ENCODE measurements around the gene HERC2. TPM values are rescaled to one million over a fixed set of nuclear protein-coding genes. Genes with fewer than 3 reads are reported as not detected.

The HERC2 gene
- total and polyA plus RNA-seq, 9 of the 15 experiments (the other 6 are each of a cell fraction or from before 2014, with no cell fraction given), result 10.6 to 84.0 (median 42.6) TPM

DNA sequence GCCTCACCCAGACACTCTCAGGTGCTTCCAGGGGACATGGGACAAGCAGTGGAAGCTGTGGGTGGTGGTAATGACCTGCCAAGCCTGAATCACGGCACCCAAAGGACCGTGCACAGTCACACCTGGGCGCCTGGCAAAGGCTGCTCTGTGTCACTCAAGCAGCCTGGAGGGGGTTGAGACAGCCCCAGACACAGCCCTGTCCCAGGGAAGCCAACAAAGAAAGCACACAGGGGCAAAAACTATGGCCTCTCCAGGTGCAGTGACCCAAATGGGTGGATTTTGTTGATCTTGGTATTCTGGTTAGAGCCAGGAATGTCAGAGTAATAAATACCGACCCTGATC is 207.9 kb downstream of the HERC2 start:
- POLR2A ChIA-PET, result interaction anchor here (1.6 kb wide), 1 partner anchor 11 kb away, joined by 4 read pairs; no protein-coding TSS in a partner anchor

More for the DNA sequence above, 207.9 kb downstream of the HERC2 start:
- CTCF ChIA-PET (ENCODE audit: low intra/inter-chr PET ratio), result no interaction called here
- H3K27ac ChIP-seq (ENCODE audit: extremely low read depth, low read depth, low read length), result no peak overlapping the region
- no peak overlapping the region for H3K4me3 ChIP-seq
- H3K27me3 ChIP-seq (ENCODE audit: control insufficient read depth in 2 of 2, insufficient read depth in 2 of 2, low read length in 2 of 2), result no peaks in the 10 kb centered on the region
- in situ Hi-C loops (cut with MboI) (no loop called here), intact Hi-C loops (cut with micrococcal nuclease) (no loop called here)
- peaks cover 77% of the 10 kb centered on the region; the same call in 2 of the 3 replicates for H3K36me3 ChIP-seq (ENCODE audit: control insufficient read depth, insufficient read depth, low read length)
- FAIRE-seq, result no peak
- no peak overlapping the region for H2AFZ ChIP-seq (ENCODE audit: low read depth, low read length)
- H3K4me2 ChIP-seq (ENCODE audit: insufficient read depth, low read length), result no peak overlapping the region
- no peak for ATAC-seq
- no peaks in the 10 kb centered on the region for H3K9me3 ChIP-seq (replicated peaks; ENCODE audit: control insufficient read depth, insufficient read depth, low read depth, low read length)
- TF ChIP-seq NR2C2 (CRISPR knock-in tag; IDR thresholded peaks at IDR 0.05), result no peak
- TF ChIP-seq NR2C2 (tag; IDR thresholded peaks at IDR 0.05), result no peak
- TF ChIP-seq ZNF384 (IDR thresholded peaks at IDR 0.05; ENCODE audit: low read depth, low read length), result no peak
- no peak for TF ChIP-seq ZNF318 (IDR thresholded peaks at IDR 0.05; ENCODE audit: borderline replicate concordance in 1 of 2, low read depth in 1 of 2)
- no peak for TF ChIP-seq ETV1 (tag; conservative IDR thresholded peaks at IDR 0.05; ENCODE audit: low read depth)
- TF ChIP-seq DMBX1 (CRISPR knock-in tag; IDR thresholded peaks at IDR 0.05; ENCODE audit: borderline replicate concordance), result no peak
- WGBS (ENCODE audit: insufficient coverage, low coverage, missing lambda C conversion rate), result 94% methylated on average over 4 of the region's 4 CpGs
- no peaks in the 10 kb centered on the region for H3K79me2 ChIP-seq (ENCODE audit: control insufficient read depth, insufficient read depth, low read length)
- H3K9me1 ChIP-seq (ENCODE audit: control insufficient read depth, insufficient read depth, low read length), result no peaks in the 10 kb centered on the region
- no peak overlapping the region; a peak in 1 of 4 replicates for H3K9ac ChIP-seq (ENCODE audit: insufficient read depth in 1 of 2, low read depth in 2 of 2, low read length in 2 of 2)
- no peak for DNase-seq (ENCODE audit: extremely low read depth in 1 of 4, low spot score in 3 of 4)
- peaks cover 0 to 7% of the 10 kb centered on the region in 2 experiments; a peak in 1 of 5 replicates for H3K4me1 ChIP-seq (replicated peaks in 1 of 2; ENCODE audit: control insufficient read depth in 2 of 2, insufficient read depth in 2 of 2, low read length in 2 of 2)
- no TSS peak for BruUV-seq (replicated peaks)
- H4K20me1 ChIP-seq (replicated peaks; ENCODE audit: control insufficient read depth, insufficient read depth, low read length), result no peaks in the 10 kb centered on the region; the same call in 1 of the 2 replicates
